ENCODE measurements around the gene MAPK10.
A peak's percentile ranks its signal among the peaks of the same experiment; 100 is the strongest.

Gene MAPK10

GRCh38 chr4:85968945-85969819, 390.7 kb downstream of the MAPK10 start:
- ChIA-PET CTCF (interaction anchor here (0.5 to 3.2 kb wide), 15 partner anchors 8 to 1096 kb away, joined by 3 to 32 read pairs (median 3); no protein-coding TSS in a partner anchor), POLR2A (no interaction called here)
- H3K4me3 ChIP-seq (ENCODE audit: low read depth, low read length) = no peak overlapping the region
- H3K36me3 ChIP-seq (ENCODE audit: control insufficient read depth in 2 of 2, insufficient read depth in 1 of 2, low read length in 2 of 2) = no peaks in the 10 kb centered on the region
- H3K4me1 ChIP-seq (ENCODE audit: control insufficient read depth, insufficient read depth, low read length) = no peaks in the 10 kb centered on the region
- no peaks in the 10 kb centered on the region for H3K9me3 ChIP-seq (ENCODE audit: control insufficient read depth, insufficient read depth, low read depth, low read length)
- TF ChIP-seq ZEB2 (tag by site-specific recombination; IDR thresholded peaks at IDR 0.05) = no peak
- TF ChIP-seq ZNF654 (tag by site-specific recombination; IDR thresholded peaks at IDR 0.05; ENCODE audit: low read depth) = peak; percentile 69
- no peak for TF ChIP-seq ZNF16 (tag by site-specific recombination; IDR thresholded peaks at IDR 0.05; ENCODE audit: low read depth)
- no peak for TF ChIP-seq ZFP41 (tag by site-specific recombination; IDR thresholded peaks at IDR 0.05; ENCODE audit: borderline replicate concordance)
- TF ChIP-seq SALL2 (tag by site-specific recombination; IDR thresholded peaks at IDR 0.05; ENCODE audit: borderline replicate concordance) = no peak
- TF ChIP-seq ZNF350 (tag by site-specific recombination; IDR thresholded peaks at IDR 0.05) = no peak
- no peak for TF ChIP-seq ZNF549 (tag by site-specific recombination; IDR thresholded peaks at IDR 0.05)
- TF ChIP-seq ZNF174 (tag by site-specific recombination; IDR thresholded peaks at IDR 0.05) = no peak
- H3K27ac ChIP-seq (ENCODE audit: extremely low read depth, low read depth, low read length) = no peak overlapping the region

GRCh38 chr4:85967872-85968271, 392.0 kb downstream of the MAPK10 start:
- TF ChIP-seq ZNF701 (tag by site-specific recombination; IDR thresholded peaks at IDR 0.05) (no peak), ZNF621 (tag by site-specific recombination; IDR thresholded peaks at IDR 0.05) (no peak), ZNF19 (tag by site-specific recombination; IDR thresholded peaks at IDR 0.05; ENCODE audit: low read depth) (no peak), ZNF416 (tag by site-specific recombination; IDR thresholded peaks at IDR 0.05) (no peak), ZBTB20 (tag by site-specific recombination; IDR thresholded peaks at IDR 0.05) (no peak)
- Histone ChIP-seq H3K4me1 (ENCODE audit: control insufficient read depth, insufficient read depth, low read length) (no peaks in the 10 kb centered on the region), H3K9me3 (ENCODE audit: control insufficient read depth, insufficient read depth, low read depth, low read length) (no peaks in the 10 kb centered on the region), H3K36me3 (ENCODE audit: control insufficient read depth in 2 of 2, insufficient read depth in 1 of 2, low read length in 2 of 2) (no peaks in the 10 kb centered on the region), H3K27ac (ENCODE audit: extremely low read depth, low read depth, low read length) (no peak overlapping the region), H3K4me3 (ENCODE audit: low read depth, low read length) (no peak overlapping the region)
- ChIA-PET CTCF (interaction anchor here (4.8 kb wide), 1 partner anchor 170 kb away, joined by 28 read pairs; no protein-coding TSS in a partner anchor), POLR2A (no interaction called here)

- CTCF ChIA-PET = interaction anchor here (0.5 to 4.8 kb wide), 3 partner anchors 138 to 336 kb away, joined by 3 to 28 read pairs (median 3); no protein-coding TSS in a partner anchor
- Histone ChIP-seq H3K36me3 (ENCODE audit: control insufficient read depth in 2 of 2, insufficient read depth in 1 of 2, low read length in 2 of 2) (no peaks in the 10 kb centered on the region), H3K27ac (ENCODE audit: extremely low read depth, low read depth, low read length) (no peak overlapping the region)
Measured at GRCh38 chr4:85966373-85966772, 393.5 kb downstream of the MAPK10 start.

More at GRCh38 chr4:85966373-85966772, 393.5 kb downstream of the MAPK10 start:
- POLR2A ChIA-PET = no interaction called here
- TF ChIP-seq ZNF677 (tag by site-specific recombination; IDR thresholded peaks at IDR 0.05) (no peak), TRIM28 (IDR thresholded peaks at IDR 0.05; ENCODE audit: borderline replicate concordance, low read length) (no peak), ZNF423 (tag by site-specific recombination; IDR thresholded peaks at IDR 0.05) (no peak), PRDM4 (tag by site-specific recombination; IDR thresholded peaks at IDR 0.05) (no peak), ZBTB8A (tag by site-specific recombination; IDR thresholded peaks at IDR 0.05) (no peak), AEBP2 (tag by site-specific recombination; IDR thresholded peaks at IDR 0.05; ENCODE audit: borderline replicate concordance) (no peak)
- no peaks in the 10 kb centered on the region for H3K9me3 ChIP-seq (ENCODE audit: control insufficient read depth, insufficient read depth, low read depth, low read length)
- no peak overlapping the region for H3K4me3 ChIP-seq (ENCODE audit: low read depth, low read length)
- H3K4me1 ChIP-seq (ENCODE audit: control insufficient read depth, insufficient read depth, low read length) = no peaks in the 10 kb centered on the region

Measured in HEK293 (cell line).